ENCODE measurements around the gene TTLL1. TPM values are rescaled to one million over a fixed set of nuclear protein-coding genes. Genes with fewer than 3 reads are reported as not detected.

TTLL1 gene
- total and polyA plus RNA-seq, 4 donors: 3.0 to 5.9 (median 5.1) TPM

DNA sequence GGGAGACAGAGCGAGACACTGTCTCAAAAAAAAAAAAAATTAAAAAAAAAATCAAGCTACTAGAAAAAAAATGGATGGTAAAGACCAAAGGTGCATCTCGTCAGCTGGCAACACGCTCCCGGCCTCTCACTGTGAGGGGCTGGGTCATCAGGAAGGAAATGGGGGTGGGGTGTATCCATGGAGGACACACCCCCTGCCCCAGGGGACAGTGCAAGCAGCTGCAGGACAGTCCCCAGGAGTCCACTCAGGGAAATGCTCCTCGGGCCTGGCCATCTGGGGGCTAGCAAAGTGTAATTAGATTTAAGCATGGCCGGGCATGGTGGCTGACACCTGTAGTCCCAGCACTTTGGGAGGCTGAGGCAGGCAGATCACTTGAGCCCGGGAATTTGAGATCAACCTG lies 23.1 kb downstream of the TTLL1 start:
- no peak for DNase-seq
- Histone ChIP-seq H3K27me3 (ENCODE audit: control insufficient read depth in 1 of 2, insufficient read depth in 2 of 2, low read length in 1 of 2) (no peaks in the 10 kb centered on the region), H3K4me1 (ENCODE audit: control insufficient read depth in 1 of 2, insufficient read depth in 2 of 2, low read length in 2 of 2) (no peaks in the 10 kb centered on the region), H3K4me3 (ENCODE audit: low read length in 2 of 2) (no peak overlapping the region), H3K36me3 (ENCODE audit: control insufficient read depth in 1 of 2, insufficient read depth in 2 of 2, low read length in 1 of 2) (peaks cover 0 to 3% of the 10 kb centered on the region in 2 donors), H3K27ac (ENCODE audit: low read depth in 1 of 2, low read length in 2 of 2) (no peak overlapping the region), H3K9me3 (ENCODE audit: control insufficient read depth, low read length) (no peaks in the 10 kb centered on the region)
- WGBS, 2 donors: 90 to 94% methylated on average over 7 of the region's 7 CpGs
- no peak for ATAC-seq (ENCODE audit: low FRiP score)
- intact Hi-C loops (cut with DNase I): no loop called here

DNA sequence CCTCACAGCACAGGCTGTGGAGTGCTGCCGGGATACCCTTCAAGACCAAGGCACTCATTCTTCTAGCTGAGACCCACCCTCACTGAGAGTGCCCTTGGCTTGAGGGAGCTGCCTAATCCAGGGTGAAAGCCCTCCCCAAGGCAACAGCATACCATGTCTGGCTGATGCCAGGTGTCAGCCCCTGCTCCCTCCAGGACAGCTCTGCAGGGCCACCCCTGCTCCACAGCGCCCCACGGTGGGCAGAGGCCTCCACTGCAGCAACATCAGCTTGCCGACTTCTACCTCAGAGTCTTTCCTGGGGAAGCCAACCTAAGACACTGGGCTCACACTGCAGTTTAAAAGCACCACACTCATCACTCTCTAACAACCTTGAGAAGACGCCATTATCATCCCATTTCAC lies 29.0 kb downstream of the TTLL1 start:
- Histone ChIP-seq H3K36me3 (ENCODE audit: control insufficient read depth in 1 of 2, insufficient read depth in 2 of 2, low read length in 1 of 2) (peaks cover 0 to 3% of the 10 kb centered on the region in 2 donors), H3K27ac (ENCODE audit: low read depth in 1 of 2, low read length in 2 of 2) (no peak overlapping the region), H3K9me3 (ENCODE audit: control insufficient read depth, low read length) (no peaks in the 10 kb centered on the region), H3K4me1 (ENCODE audit: control insufficient read depth in 1 of 2, insufficient read depth in 2 of 2, low read length in 2 of 2) (no peaks in the 10 kb centered on the region), H3K4me3 (ENCODE audit: low read length in 2 of 2) (no peak overlapping the region), H3K27me3 (ENCODE audit: control insufficient read depth in 1 of 2, insufficient read depth in 2 of 2, low read length in 1 of 2) (no peaks in the 10 kb centered on the region)
- WGBS, 2 donors: 48 to 57% methylated on average over 5 of the region's 5 CpGs
- intact Hi-C loops (cut with DNase I): no loop called here
- DNase-seq (no peak), ATAC-seq (ENCODE audit: low FRiP score) (peak; percentile 41)

DNA sequence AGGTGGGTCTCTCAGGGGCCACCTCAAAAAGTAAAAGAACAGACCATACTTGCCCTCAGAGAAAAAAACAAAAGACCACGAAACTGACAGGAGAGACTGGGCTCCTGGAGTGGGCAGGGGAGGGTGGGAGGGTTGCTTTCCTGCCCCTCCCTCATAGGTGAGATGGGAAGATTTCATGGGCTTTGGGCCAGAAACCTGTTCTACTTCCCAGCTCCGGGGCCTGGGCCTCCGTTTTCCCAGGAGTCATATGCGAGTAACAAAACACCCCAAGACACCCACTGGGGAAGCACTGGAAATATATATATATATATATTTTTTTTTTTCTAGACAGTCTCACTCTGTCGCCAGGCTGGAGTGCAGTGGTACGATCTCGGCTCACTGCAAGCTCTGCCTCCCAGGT lies 31.6 kb downstream of the TTLL1 start:
- WGBS, 2 donors: 90 to 95% methylated on average over 7 of the region's 7 CpGs
- ATAC-seq (ENCODE audit: low FRiP score) (no peak), DNase-seq (no peak)
- intact Hi-C loops (cut with DNase I): no loop called here
- Histone ChIP-seq H3K27ac (ENCODE audit: low read depth in 1 of 2, low read length in 2 of 2) (no peak overlapping the region), H3K36me3 (ENCODE audit: control insufficient read depth in 1 of 2, insufficient read depth in 2 of 2, low read length in 1 of 2) (peaks cover 0 to 3% of the 10 kb centered on the region in 2 donors), H3K4me1 (ENCODE audit: control insufficient read depth in 1 of 2, insufficient read depth in 2 of 2, low read length in 2 of 2) (no peaks in the 10 kb centered on the region), H3K27me3 (ENCODE audit: control insufficient read depth in 1 of 2, insufficient read depth in 2 of 2, low read length in 1 of 2) (no peaks in the 10 kb centered on the region), H3K4me3 (ENCODE audit: low read length in 2 of 2) (no peak overlapping the region), H3K9me3 (ENCODE audit: control insufficient read depth, low read length) (no peaks in the 10 kb centered on the region)

DNA sequence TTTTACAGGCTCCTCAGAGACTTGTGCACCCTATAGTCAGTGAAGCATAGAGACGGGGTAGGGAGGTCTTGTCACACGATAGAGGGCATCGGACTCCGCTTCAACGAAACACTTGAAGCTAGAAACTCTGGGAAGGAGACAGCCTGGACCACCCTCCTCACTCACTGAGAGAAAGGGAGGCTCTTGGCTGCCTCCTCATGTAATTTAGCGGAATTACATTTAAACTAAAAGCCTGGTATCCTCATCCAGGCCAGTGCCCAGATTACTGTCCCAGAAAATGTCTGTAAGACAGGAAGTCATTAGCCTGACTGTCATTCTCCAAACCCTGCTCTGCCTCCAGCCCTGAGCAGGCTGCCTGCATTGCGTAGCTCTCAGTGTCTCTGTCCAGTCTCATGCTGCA lies 36.0 kb downstream of the TTLL1 start:
- ATAC-seq (ENCODE audit: low FRiP score) (no peak), DNase-seq (no peak)
- Histone ChIP-seq H3K27me3 (ENCODE audit: control insufficient read depth in 1 of 2, insufficient read depth in 2 of 2, low read length in 1 of 2) (no peaks in the 10 kb centered on the region), H3K9me3 (ENCODE audit: control insufficient read depth, low read length) (no peaks in the 10 kb centered on the region), H3K27ac (ENCODE audit: low read depth in 1 of 2, low read length in 2 of 2) (no peak overlapping the region), H3K4me3 (ENCODE audit: low read length in 2 of 2) (no peak overlapping the region), H3K36me3 (ENCODE audit: control insufficient read depth in 1 of 2, insufficient read depth in 2 of 2, low read length in 1 of 2) (no peaks in the 10 kb centered on the region), H3K4me1 (ENCODE audit: control insufficient read depth in 1 of 2, insufficient read depth in 2 of 2, low read length in 2 of 2) (no peaks in the 10 kb centered on the region)
- WGBS, 2 donors: 95 to 97% methylated on average over 7 of the region's 7 CpGs
- intact Hi-C loops (cut with DNase I): no loop called here

DNA sequence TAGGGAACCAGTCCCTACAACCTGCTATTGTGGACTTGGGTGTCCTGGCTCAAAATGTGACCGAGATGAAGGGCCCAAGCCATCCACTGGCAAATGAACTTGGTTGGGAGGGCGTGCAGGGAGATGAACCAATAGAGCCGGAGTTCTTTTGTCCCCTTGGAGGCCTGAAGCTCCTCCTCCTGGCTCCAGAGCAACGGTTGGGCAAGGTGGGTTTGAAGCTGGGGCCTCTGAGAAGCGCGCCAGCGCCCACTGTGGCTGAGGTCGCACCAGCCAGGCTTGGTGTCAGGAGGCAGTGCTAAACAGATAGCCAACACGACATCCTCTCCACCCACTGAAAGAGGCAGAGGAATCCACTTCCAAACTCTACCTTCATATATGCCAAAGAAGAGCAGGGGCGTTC lies 38.2 kb downstream of the TTLL1 start:
- ATAC-seq (ENCODE audit: low FRiP score): no peak
- Histone ChIP-seq H3K4me1 (ENCODE audit: control insufficient read depth in 1 of 2, insufficient read depth in 2 of 2, low read length in 2 of 2) (no peaks in the 10 kb centered on the region), H3K27me3 (ENCODE audit: control insufficient read depth in 1 of 2, insufficient read depth in 2 of 2, low read length in 1 of 2) (no peaks in the 10 kb centered on the region), H3K36me3 (ENCODE audit: control insufficient read depth in 1 of 2, insufficient read depth in 2 of 2, low read length in 1 of 2) (no peaks in the 10 kb centered on the region), H3K27ac (ENCODE audit: low read depth in 1 of 2, low read length in 2 of 2) (no peak overlapping the region), H3K9me3 (ENCODE audit: control insufficient read depth, low read length) (no peaks in the 10 kb centered on the region), H3K4me3 (ENCODE audit: low read length in 2 of 2) (no peak overlapping the region)
- intact Hi-C loops (cut with DNase I): no loop called here
- DNase-seq: no peak
- 78% methylated on average over 10 of the region's 10 CpGs for WGBS, 2 donors

DNA sequence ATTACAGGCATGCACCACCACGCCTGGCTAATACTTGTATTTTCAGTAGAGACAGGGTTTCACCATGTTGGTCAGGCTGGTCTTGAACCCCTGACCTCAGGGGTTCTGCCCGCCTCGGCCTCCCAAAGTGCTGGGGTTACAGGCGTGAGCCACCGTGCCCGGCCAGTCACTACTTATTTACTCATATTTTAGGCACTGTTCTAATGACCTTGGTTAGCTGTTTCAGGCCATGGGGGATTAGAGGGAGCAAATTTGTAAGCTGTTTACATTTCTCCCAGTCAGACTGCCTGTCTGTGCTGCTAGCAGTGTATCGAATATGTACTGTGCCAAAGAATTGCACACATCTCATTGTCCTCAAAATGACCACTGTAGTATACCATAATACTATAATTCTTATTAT lies 41.6 kb downstream of the TTLL1 start:
- intact Hi-C loops (cut with DNase I): no loop called here
- Histone ChIP-seq H3K27me3 (ENCODE audit: control insufficient read depth in 1 of 2, insufficient read depth in 2 of 2, low read length in 1 of 2) (no peaks in the 10 kb centered on the region), H3K4me3 (ENCODE audit: low read length in 2 of 2) (no peak overlapping the region), H3K36me3 (ENCODE audit: control insufficient read depth in 1 of 2, insufficient read depth in 2 of 2, low read length in 1 of 2) (no peaks in the 10 kb centered on the region), H3K27ac (ENCODE audit: low read depth in 1 of 2, low read length in 2 of 2) (no peak overlapping the region), H3K4me1 (ENCODE audit: control insufficient read depth in 1 of 2, insufficient read depth in 2 of 2, low read length in 2 of 2) (no peaks in the 10 kb centered on the region), H3K9me3 (ENCODE audit: control insufficient read depth, low read length) (no peaks in the 10 kb centered on the region)
- DNase-seq (no peak), ATAC-seq (ENCODE audit: low FRiP score) (no peak)
- 93 to 94% methylated on average over 7 of the region's 7 CpGs for WGBS, 2 donors

DNA sequence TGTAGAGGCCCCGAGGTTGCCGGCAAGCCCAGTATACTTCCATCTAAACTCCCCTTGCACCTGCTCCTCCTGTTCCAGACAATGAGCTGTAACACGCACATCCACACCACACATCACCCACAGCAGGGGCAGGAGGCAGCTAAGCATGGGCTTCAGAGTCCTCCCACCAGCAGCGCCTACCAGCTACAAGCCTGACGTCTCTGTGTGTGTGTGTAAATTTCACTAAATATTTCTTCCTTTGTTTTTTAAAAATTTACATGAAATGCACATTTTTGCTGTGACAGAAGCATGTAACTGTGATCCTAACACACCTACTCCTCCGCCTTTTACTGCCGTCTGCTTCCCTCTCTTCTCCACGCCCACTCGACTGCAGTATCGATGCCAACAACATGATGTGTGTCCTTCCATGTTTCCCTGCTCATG lies 44.9 kb downstream of the TTLL1 start:
- peak; percentile 11 for ATAC-seq (ENCODE audit: low FRiP score)
- Histone ChIP-seq H3K4me1 (ENCODE audit: control insufficient read depth in 1 of 2, insufficient read depth in 2 of 2, low read length in 2 of 2) (no peaks in the 10 kb centered on the region), H3K4me3 (ENCODE audit: low read length in 2 of 2) (no peak overlapping the region), H3K27ac (ENCODE audit: low read depth in 1 of 2, low read length in 2 of 2) (no peak overlapping the region), H3K9me3 (ENCODE audit: control insufficient read depth, low read length) (no peaks in the 10 kb centered on the region), H3K27me3 (ENCODE audit: control insufficient read depth in 1 of 2, insufficient read depth in 2 of 2, low read length in 1 of 2) (no peaks in the 10 kb centered on the region), H3K36me3 (ENCODE audit: control insufficient read depth in 1 of 2, insufficient read depth in 2 of 2, low read length in 1 of 2) (no peaks in the 10 kb centered on the region)
- WGBS, 2 donors: 91% methylated on average over 10 of the region's 10 CpGs
- DNase-seq: no peak
- intact Hi-C loops (cut with DNase I): no loop called here

DNA sequence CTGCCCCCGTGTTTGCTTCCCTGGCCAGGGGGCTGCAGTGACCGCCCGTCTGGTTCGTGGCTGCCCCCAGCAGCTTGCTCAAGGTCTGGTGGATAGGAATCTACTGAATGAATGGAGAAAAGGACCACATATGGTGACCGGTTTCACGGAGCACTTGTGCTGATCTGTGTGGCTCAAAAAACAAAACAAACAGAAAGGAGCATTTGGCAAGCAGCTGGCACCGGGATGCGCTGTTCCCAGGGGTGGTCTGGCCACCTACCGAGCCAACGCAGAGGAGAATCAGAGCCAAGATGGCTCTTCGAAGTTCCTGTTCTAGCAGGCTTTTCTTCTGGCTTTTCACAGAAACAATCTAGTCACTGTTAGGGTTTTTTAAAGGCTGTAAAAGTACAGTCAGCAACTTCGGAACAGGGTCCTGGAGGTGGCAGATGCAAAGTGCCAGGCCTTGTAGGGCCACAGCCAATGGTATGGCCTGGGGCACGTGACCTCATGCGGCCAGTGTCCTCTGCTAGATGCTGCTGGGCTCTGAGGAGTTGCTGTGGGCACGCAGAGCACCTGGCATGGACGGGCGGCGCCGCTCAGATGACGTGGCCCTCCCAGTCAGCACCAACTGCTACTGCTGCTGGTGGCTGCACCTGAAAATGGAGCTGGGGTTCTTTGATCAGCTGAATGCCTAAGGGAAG lies 47.0 kb downstream of the TTLL1 start:
- H3K36me3 ChIP-seq (ENCODE audit: control insufficient read depth in 1 of 2, insufficient read depth in 2 of 2, low read length in 1 of 2): no peaks in the 10 kb centered on the region
- no peak overlapping the region for H3K27ac ChIP-seq (ENCODE audit: low read depth in 1 of 2, low read length in 2 of 2)
- no peaks in the 10 kb centered on the region for H3K4me1 ChIP-seq (ENCODE audit: control insufficient read depth in 1 of 2, insufficient read depth in 2 of 2, low read length in 2 of 2)
- ATAC-seq (ENCODE audit: low FRiP score): no peak
- intact Hi-C loops (cut with DNase I): no loop called here
- no peaks in the 10 kb centered on the region for H3K9me3 ChIP-seq (ENCODE audit: control insufficient read depth, low read length)
- H3K27me3 ChIP-seq (ENCODE audit: control insufficient read depth in 1 of 2, insufficient read depth in 2 of 2, low read length in 1 of 2): no peaks in the 10 kb centered on the region
- H3K4me3 ChIP-seq (ENCODE audit: low read length in 2 of 2): no peak overlapping the region
- 77 to 81% methylated on average over 20 of the region's 20 CpGs for WGBS, 2 donors
- no peak for DNase-seq

DNA sequence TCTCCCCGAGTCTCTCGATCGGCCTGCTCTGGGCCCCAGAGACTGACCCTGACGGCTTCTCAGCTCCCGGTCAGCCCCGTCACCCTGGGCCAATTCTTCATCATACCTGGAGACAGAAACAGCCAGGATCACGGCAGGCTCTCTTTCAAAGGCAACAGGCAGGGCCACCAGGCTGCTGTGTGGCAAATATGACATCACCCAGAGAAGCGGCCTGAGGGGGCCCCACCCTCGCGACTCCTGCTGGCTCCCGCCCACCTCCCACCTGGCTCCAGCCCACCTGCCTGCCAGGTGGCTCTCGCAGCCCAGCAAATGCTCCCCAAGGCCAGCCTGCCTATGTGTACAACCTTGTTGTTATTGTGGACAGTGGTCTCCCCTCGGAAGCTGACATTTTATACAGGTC lies 49.4 kb downstream of the TTLL1 start:
- Histone ChIP-seq H3K4me3 (ENCODE audit: low read length in 2 of 2) (no peak overlapping the region), H3K27ac (ENCODE audit: low read depth in 1 of 2, low read length in 2 of 2) (no peak overlapping the region), H3K9me3 (ENCODE audit: control insufficient read depth, low read length) (no peaks in the 10 kb centered on the region), H3K36me3 (ENCODE audit: control insufficient read depth in 1 of 2, insufficient read depth in 2 of 2, low read length in 1 of 2) (no peaks in the 10 kb centered on the region), H3K27me3 (ENCODE audit: control insufficient read depth in 1 of 2, insufficient read depth in 2 of 2, low read length in 1 of 2) (no peaks in the 10 kb centered on the region), H3K4me1 (ENCODE audit: control insufficient read depth in 1 of 2, insufficient read depth in 2 of 2, low read length in 2 of 2) (no peaks in the 10 kb centered on the region)
- no peak for ATAC-seq (ENCODE audit: low FRiP score)
- WGBS, 2 donors: 88 to 91% methylated on average over 13 of the region's 13 CpGs
- DNase-seq: no peak
- intact Hi-C loops (cut with DNase I): loop anchor here (10.0 kb wide), 2 partner anchors 175 to 265 kb away; no protein-coding TSS in a partner anchor

Data from aorta (tissue), 5 donors.